ENCODE measurements around the gene IPCEF1.
"Not testable (repeated sequence)": the region's sequence is repeated elsewhere in the genome, so short reads cannot be mapped to it uniquely, and the experiment has no call there.

Gene IPCEF1

DNA sequence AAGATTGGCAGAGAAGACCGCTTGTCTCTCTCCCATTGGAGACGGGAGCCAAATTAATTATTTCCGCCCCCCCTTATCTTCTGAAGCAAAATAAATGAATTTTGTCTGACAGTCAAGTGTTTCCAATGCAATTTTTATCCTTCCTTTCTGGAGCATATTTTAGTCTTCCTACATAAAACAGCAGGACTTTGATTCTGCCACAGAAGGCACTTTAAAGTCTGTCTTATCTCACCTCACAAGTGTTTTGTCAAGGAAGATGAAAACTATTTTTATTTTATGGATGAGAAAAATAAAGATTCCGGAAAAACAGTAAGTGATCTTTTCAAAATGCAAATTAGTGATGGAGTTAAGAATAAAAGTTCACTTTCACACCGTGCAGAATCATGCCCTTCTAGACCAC is 177.2 kb downstream of the IPCEF1 start:
- TF ChIP-seq, protein P1, sequence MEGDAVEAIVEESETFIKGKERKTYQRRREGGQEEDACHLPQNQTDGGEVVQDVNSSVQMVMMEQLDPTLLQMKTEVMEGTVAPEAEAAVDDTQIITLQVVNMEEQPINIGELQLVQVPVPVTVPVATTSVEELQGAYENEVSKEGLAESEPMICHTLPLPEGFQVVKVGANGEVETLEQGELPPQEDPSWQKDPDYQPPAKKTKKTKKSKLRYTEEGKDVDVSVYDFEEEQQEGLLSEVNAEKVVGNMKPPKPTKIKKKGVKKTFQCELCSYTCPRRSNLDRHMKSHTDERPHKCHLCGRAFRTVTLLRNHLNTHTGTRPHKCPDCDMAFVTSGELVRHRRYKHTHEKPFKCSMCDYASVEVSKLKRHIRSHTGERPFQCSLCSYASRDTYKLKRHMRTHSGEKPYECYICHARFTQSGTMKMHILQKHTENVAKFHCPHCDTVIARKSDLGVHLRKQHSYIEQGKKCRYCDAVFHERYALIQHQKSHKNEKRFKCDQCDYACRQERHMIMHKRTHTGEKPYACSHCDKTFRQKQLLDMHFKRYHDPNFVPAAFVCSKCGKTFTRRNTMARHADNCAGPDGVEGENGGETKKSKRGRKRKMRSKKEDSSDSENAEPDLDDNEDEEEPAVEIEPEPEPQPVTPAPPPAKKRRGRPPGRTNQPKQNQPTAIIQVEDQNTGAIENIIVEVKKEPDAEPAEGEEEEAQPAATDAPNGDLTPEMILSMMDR (IDR thresholded peaks at IDR 0.05; ENCODE audit: control insufficient read depth, extremely low read depth, insufficient read depth) = no peak
- H3K4me3 ChIP-seq (ENCODE audit: low read depth, low read length) = no peak overlapping the region
- DNase-seq (ENCODE audit: low read depth) = no peak

DNA sequence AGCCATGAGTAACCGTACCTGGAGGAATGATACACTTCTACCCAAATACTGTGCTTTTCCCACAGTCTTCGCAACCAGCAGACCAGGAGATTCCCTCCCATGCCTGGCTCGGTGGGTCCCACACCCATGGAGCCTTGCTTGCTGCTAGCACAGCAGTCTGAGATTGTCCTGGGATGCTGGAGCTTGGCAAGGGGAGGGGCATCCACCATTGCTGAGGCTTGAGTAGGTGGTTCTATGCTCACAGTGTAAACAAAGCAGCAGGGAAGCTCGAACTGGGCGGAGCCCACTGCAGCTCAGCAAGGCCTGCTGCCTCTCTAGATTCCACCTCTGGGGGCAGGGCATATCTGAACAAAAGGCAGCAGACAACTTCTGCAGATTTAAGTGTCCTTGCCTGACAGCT is 184.2 kb downstream of the IPCEF1 start:
- H3K4me3 ChIP-seq (ENCODE audit: low read depth, low read length); DNase-seq (ENCODE audit: low read depth): not testable (repeated sequence)

DNA sequence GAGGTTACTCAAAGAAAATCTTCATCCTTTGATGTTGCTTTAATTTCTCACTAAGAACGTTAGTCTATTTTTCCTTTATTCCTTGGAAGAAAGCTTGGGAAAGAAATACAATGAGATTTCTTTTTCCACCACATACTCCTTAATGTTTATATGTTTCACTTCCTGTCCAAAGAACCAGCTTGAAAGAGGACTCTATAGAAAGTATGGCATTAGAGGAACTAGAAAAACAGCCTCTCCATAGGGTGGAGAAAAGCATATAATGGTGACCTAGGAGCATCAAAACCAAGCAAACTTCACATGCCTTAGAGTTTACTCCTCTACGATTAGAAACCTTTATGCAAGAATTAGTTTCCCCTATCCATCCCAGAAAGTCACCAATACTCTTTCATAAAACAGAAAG is 186.5 kb downstream of the IPCEF1 start:
- TF ChIP-seq, protein P1 (IDR thresholded peaks at IDR 0.05; ENCODE audit: control insufficient read depth, extremely low read depth, insufficient read depth) = no peak
- no peak for DNase-seq (ENCODE audit: low read depth)
- H3K4me3 ChIP-seq (ENCODE audit: low read depth, low read length) = no peak overlapping the region

DNA sequence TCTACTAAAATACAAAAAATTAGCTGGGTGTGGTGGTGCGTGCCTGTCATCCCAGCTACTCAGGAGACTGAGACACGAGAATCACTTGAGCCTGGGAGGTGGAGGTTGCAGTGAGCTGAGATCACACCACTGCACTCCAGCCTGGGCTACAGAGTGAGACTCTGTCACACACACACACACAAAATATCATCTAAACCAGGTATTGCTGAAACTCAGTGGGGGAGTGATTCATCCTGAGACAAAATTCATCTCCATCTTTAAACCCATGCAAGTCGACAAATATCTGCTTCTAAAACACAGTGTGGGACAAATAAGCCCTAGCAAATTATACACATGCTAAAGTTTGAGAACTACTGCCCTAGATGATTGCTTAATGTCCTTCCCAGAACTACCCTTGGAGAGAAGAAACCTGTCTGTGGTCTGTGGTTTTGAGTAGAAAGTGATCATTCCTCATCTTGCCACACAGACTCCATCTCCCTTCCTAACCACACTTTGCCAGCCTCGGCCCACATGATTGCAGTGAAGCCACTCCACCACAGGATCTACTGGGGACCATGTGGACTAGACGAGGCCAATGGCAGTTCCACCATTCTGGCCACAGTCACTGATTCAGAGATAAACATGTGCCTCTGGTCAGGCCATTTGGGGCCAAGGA is 187.3 kb downstream of the IPCEF1 start:
- H3K4me3 ChIP-seq (ENCODE audit: low read depth, low read length) = no peak overlapping the region
- TF ChIP-seq, protein P1 (IDR thresholded peaks at IDR 0.05; ENCODE audit: control insufficient read depth, extremely low read depth, insufficient read depth) = no peak
- no peak for DNase-seq (ENCODE audit: low read depth)

DNA sequence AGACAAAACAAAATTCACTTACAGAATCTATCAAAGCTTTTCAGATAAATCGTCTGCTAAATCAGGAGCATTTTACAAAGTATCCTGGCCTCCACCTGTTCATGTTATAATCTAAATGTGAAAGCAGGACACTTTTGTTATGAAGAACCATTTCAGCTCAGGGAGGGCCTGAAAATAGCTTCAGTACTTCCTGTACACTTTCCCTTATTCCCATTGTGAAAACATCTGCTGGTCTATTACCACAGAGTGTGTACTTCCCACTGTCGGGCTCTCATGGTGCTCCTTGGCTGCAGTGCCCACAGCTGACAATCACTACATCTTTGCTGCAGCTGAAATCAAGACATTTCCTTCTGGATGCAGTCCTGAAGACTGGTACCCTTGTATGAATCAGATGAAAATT is 189.5 kb downstream of the IPCEF1 start:
- TF ChIP-seq, protein P1 (IDR thresholded peaks at IDR 0.05; ENCODE audit: control insufficient read depth, extremely low read depth, insufficient read depth) = no peak
- no peak overlapping the region for H3K4me3 ChIP-seq (ENCODE audit: low read depth, low read length)
- DNase-seq (ENCODE audit: low read depth) = no peak

DNA sequence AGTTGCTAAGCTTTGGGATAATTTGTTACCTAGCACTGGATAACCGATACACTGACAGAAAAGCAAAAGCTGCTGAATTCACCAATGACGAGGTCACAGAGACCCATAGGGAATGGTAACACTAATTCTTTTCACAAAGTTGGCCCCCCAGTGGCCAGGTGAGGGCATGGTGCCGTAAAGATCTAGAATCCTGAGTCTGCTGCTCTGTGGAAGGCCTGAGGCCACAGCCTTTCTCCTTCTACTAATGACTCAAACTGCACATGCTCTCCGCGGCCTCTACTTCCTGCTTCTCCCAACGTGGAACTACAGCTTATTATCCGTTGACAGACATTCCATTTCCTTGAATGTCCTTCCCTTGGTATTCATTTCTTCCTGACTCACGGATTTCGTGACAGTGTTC is 190.5 kb downstream of the IPCEF1 start:
- H3K4me3 ChIP-seq (ENCODE audit: low read depth, low read length) = no peak overlapping the region
- TF ChIP-seq, protein P1 (IDR thresholded peaks at IDR 0.05; ENCODE audit: control insufficient read depth, extremely low read depth, insufficient read depth) = no peak
- DNase-seq (ENCODE audit: low read depth) = no peak

DNA sequence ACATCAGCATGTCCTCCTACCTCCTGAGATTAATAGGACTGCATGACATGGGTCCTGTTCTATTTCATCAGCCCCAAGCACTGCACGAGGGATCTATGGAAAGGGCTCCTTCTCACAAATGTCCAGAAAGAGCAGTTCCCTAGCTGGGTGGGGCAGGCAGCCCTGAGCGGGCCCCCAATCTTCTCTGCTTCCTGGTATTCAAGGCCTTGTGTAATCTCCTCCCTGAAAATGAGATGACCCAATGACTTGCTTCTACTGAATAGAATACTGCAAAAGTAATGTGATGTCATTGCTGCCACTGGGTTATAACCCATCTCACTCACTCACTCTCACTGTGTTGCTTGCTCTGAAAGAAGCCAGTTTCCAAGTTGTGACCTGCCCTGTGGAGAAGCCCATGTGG is 191.1 kb downstream of the IPCEF1 start:
- DNase-seq (ENCODE audit: low read depth) = no peak
- TF ChIP-seq, protein P1 (IDR thresholded peaks at IDR 0.05; ENCODE audit: control insufficient read depth, extremely low read depth, insufficient read depth) = no peak
- no peak overlapping the region for H3K4me3 ChIP-seq (ENCODE audit: low read depth, low read length)
